ENCODE measurements around the gene BPIFB2.

DNA sequence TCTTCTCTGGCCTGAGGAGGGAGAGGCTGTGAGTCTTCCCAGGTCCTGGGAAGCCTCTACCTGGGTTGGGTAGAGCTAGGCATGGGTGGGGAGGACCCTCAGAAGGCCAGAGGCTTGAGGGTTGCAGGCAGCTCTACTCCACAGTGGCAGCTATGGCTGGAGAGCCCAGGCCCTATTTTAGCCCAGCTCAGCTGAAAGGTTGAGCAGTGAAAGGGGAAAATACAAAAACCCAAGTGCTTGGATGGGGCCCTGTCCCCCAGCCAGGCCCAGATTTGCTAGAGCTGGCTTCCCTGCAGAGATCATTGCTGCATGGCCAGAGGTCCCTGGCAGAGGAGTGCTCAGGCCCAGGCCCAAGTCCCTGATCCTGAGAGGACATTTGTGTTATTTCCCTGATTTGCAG, 48.9 kb upstream of the BPIFB2 start:
- TF ChIP-seq, protein P1, sequence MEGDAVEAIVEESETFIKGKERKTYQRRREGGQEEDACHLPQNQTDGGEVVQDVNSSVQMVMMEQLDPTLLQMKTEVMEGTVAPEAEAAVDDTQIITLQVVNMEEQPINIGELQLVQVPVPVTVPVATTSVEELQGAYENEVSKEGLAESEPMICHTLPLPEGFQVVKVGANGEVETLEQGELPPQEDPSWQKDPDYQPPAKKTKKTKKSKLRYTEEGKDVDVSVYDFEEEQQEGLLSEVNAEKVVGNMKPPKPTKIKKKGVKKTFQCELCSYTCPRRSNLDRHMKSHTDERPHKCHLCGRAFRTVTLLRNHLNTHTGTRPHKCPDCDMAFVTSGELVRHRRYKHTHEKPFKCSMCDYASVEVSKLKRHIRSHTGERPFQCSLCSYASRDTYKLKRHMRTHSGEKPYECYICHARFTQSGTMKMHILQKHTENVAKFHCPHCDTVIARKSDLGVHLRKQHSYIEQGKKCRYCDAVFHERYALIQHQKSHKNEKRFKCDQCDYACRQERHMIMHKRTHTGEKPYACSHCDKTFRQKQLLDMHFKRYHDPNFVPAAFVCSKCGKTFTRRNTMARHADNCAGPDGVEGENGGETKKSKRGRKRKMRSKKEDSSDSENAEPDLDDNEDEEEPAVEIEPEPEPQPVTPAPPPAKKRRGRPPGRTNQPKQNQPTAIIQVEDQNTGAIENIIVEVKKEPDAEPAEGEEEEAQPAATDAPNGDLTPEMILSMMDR (conservative IDR thresholded peaks at IDR 0.05) = no peak
- TF ChIP-seq ZFX (IDR thresholded peaks at IDR 0.05) = no peak

All from C4-2B (cell line).